K562 (cell line): ENCODE measurements around the gene MPPED1.

Source experiments
- E2F5 ChIP-seq: sonication (generic); formaldehyde crosslinking; IDR thresholded peaks from 2 replicates; pipeline ENCODE4 v1.8.0; 2022; ENCODE audit warnings: mild to moderate bottlenecking, missing genetic modification reagents
- HDAC2 ChIP-seq: fragments of 450-650 bp; IDR thresholded peaks from 2 replicates; pipeline ENCODE4 v1.6.1; 2016; ENCODE audit warnings: mild to moderate bottlenecking
- RNF2 ChIP-seq: sonication (generic); IDR thresholded peaks from 2 replicates; pipeline ENCODE4 v1.6.1; 2016
- ZFP91 ChIP-seq: sonication (generic); formaldehyde crosslinking; IDR thresholded peaks from 2 replicates; pipeline ENCODE4 v1.8.0; 2022; ENCODE audit warnings: mild to moderate bottlenecking, missing genetic modification reagents
- TF ChIP-seq, protein P1 (sequence below): fragments of 250-450 bp; sonication (Bioruptor Pico); IDR thresholded peaks from 2 replicates; pipeline ENCODE4 v1.5.0; 2021; ENCODE audit warnings: mild to moderate bottlenecking, moderate library complexity
- TF ChIP-seq, protein P2 (sequence below), 3 experiments: IDR thresholded peaks in 2 of 3; conservative IDR thresholded peaks in 1 of 3; 2 replicates each; pipeline ENCODE4 v1.5.1; 2011 to 2012; ENCODE audit warnings: low read length in 3 of 3, mild to moderate bottlenecking in 3 of 3, control low read depth in 2 of 3, improper control_type of control experiment in 1 of 3, inconsistent platforms in 1 of 3, low read depth in 1 of 3, mixed read lengths in 1 of 3, moderate library complexity in 1 of 3; ENCODE audit not compliant: insufficient read depth in 2 of 3

GRCh38 chr22:43488031-43488866, 76.4 kb downstream of the MPPED1 start:
- TF ChIP-seq, protein P1, sequence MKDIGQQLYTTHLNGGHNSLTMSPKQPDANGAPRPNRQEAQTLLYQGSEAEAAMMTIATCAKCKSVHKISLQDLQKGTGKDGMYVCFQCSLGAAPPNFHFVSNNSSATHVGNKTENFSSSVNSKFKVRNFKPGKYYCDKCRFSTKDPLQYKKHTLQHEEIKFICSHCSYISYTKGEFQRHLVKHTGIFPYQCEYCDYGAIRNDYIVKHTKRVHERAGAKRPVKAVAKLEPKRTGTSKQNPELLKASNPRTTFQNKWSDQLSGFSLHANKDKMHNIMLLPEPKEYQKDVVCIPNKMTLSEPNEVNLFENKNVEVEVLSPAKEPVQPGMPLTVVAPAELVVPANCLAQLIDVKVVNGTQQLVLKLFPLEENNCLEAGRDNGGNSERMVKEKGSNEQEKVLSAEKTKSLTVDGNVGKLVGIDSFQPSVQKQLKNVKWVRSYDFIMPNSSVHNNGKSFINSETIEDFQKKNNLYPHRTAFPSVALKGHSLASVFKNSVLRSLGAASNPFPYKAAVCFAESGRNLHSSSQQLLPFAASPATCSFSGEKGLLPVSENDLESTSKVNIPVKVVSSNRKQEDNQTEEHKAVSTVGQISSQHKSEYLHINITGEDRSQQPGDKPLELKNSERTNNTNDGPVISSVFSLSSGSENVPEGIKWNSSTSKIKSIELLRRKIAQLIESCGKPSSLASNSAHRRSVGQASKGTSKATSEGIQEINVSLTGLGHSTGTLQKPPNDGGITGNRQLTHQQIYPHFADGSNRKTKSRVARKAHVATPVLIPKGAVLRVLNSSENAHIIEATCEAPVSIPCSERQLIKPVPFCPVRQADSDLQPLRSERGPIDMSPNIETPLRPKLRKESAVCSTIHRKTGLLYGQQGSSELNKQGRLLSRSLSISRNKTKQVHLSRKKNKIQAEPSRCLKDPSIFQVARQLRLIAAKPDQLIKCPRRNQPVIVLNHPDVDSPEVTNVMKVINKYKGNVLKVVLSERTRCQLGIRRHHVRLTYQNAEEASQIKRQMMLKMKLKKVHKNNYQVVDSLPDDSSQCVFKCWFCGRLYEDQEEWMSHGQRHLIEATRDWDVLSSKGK (CRISPR knock-in tag), result no peak
- TF ChIP-seq RNF2 (no peak), ZFP91 (CRISPR knock-in tag) (no peak), HDAC2 (no peak), E2F5 (CRISPR knock-in tag) (no peak)
- TF ChIP-seq, protein P2, sequence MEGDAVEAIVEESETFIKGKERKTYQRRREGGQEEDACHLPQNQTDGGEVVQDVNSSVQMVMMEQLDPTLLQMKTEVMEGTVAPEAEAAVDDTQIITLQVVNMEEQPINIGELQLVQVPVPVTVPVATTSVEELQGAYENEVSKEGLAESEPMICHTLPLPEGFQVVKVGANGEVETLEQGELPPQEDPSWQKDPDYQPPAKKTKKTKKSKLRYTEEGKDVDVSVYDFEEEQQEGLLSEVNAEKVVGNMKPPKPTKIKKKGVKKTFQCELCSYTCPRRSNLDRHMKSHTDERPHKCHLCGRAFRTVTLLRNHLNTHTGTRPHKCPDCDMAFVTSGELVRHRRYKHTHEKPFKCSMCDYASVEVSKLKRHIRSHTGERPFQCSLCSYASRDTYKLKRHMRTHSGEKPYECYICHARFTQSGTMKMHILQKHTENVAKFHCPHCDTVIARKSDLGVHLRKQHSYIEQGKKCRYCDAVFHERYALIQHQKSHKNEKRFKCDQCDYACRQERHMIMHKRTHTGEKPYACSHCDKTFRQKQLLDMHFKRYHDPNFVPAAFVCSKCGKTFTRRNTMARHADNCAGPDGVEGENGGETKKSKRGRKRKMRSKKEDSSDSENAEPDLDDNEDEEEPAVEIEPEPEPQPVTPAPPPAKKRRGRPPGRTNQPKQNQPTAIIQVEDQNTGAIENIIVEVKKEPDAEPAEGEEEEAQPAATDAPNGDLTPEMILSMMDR (IDR thresholded peaks at IDR 0.05 in 2 of 3, conservative IDR thresholded peaks at IDR 0.05 in 1 of 3; ENCODE audit: insufficient read depth in 2 of 3, low read depth in 1 of 3, low read length in 3 of 3), result no peak
